Osteocyte (in vitro differentiated cells): Measurements from ENCODE around the gene ASMTL. TPM values are rescaled to one million over a fixed set of nuclear protein-coding genes. Genes with fewer than 3 reads are reported as not detected.

Experiments used
- DNase-seq: peaks from one replicate; pipeline ENCODE4 v3.0.0; 2021; ENCODE audit warnings: mixed read lengths; ENCODE audit not compliant: unreplicated experiment; ENCODE audit errors: extremely low spot score
- H3K27ac Mint-ChIP-seq: one replicate; pipeline ENCODE4 v1.8.0; 2021; ENCODE audit warnings: mild to moderate bottlenecking, mixed read lengths; ENCODE audit not compliant: unreplicated experiment
- H3K27me3 Mint-ChIP-seq: one replicate; pipeline ENCODE4 v1.8.0; 2021; ENCODE audit warnings: mixed read lengths; ENCODE audit not compliant: unreplicated experiment
- H3K36me3 Mint-ChIP-seq: one replicate; pipeline ENCODE4 v1.8.0; 2021; ENCODE audit warnings: mixed read lengths; ENCODE audit not compliant: unreplicated experiment
- H3K4me1 Mint-ChIP-seq: one replicate; pipeline ENCODE4 v1.8.0; 2021; ENCODE audit warnings: mixed read lengths; ENCODE audit not compliant: unreplicated experiment
- H3K4me3 Mint-ChIP-seq: one replicate; pipeline ENCODE4 v1.8.0; 2021; ENCODE audit warnings: mild to moderate bottlenecking, moderate library complexity, mixed read lengths; ENCODE audit not compliant: unreplicated experiment
- H3K9me3 Mint-ChIP-seq: one replicate; pipeline ENCODE4 v1.8.0; 2021; ENCODE audit warnings: mixed read lengths; ENCODE audit not compliant: unreplicated experiment
- total RNA-seq: library from RNA; stranded (reverse); gene quantifications from 2 replicates; pipeline ENCODE4 v1.2.1, GENCODE V29; 2021
- TF ChIP-seq, protein P1 (sequence below): fragments of 200-600 bp; sonication (generic); IDR thresholded peaks from 2 replicates; pipeline ENCODE4 v1.5.0; 2021; ENCODE audit warnings: antibody characterized with exemption, mild to moderate bottlenecking, moderate library complexity

Gene ASMTL
- total RNA-seq, 1 donor from 2014 or later = 33.3 TPM

DNA sequence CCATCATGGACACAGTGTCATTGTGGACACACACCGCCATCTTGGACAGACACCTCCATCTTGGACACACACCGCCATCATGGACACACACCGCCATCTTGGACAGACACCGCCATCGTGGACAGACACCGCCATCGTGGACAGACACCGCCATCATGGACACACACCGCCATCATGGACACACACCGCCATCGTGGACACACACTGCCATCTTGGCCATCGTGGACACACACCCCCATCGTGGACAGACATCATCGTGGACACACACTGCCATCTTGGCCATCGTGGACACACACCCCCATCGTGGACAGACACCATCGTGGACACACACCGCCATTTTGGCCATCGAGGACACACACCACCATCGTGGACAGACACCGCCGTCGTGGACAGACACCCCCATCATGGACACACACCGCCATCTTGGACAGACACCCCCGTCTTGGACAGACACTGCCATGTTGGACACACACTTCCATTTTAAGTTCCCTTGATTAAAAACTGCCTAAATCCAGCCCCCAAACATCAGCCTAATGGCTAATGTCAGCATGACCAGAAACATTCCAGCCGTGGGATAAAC is 9.1 kb downstream of the ASMTL start:
- Mint-ChIP-seq H3K27ac (no peak overlapping the region), H3K27me3 (no peaks in the 10 kb centered on the region), H3K4me1 (no peaks in the 10 kb centered on the region), H3K4me3 (no peak overlapping the region), H3K36me3 (peaks cover 20% of the 10 kb centered on the region), H3K9me3 (peaks cover 7% of the 10 kb centered on the region)
- peak; percentile 80 for DNase-seq
- TF ChIP-seq, protein P1, sequence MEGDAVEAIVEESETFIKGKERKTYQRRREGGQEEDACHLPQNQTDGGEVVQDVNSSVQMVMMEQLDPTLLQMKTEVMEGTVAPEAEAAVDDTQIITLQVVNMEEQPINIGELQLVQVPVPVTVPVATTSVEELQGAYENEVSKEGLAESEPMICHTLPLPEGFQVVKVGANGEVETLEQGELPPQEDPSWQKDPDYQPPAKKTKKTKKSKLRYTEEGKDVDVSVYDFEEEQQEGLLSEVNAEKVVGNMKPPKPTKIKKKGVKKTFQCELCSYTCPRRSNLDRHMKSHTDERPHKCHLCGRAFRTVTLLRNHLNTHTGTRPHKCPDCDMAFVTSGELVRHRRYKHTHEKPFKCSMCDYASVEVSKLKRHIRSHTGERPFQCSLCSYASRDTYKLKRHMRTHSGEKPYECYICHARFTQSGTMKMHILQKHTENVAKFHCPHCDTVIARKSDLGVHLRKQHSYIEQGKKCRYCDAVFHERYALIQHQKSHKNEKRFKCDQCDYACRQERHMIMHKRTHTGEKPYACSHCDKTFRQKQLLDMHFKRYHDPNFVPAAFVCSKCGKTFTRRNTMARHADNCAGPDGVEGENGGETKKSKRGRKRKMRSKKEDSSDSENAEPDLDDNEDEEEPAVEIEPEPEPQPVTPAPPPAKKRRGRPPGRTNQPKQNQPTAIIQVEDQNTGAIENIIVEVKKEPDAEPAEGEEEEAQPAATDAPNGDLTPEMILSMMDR = no peak

DNA sequence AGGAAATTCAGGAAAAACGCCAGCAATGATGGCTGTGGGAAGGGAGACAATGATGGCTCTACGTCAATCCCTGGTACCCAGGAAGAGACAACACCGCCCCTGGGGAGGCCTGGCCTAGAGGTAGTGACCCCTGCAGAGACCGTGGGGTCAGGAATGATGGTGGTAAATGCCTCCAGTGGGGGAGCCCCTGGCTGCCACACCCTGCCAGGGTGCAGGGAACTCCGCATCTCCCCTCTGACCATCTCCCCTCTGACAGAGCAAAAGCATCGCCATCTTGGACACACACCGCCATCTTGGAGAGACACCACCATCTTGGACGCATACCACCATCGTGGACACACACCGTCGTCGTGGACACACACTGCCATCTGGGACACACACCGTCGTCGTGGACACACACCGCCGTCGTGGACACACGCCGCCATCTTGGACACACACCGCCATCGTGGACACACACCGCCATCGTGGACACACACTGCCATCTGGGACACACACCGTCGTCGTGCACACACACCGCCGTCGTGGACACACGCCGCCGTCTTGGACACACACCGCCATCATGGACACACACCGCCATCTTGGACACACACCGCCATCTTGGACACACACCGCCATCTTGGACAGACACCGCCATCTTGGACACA is 9.9 kb downstream of the ASMTL start:
- no peak overlapping the region for H3K27ac Mint-ChIP-seq
- H3K9me3 Mint-ChIP-seq = peaks cover 7% of the 10 kb centered on the region
- H3K4me1 Mint-ChIP-seq = no peaks in the 10 kb centered on the region
- peak; percentile 77 for DNase-seq
- TF ChIP-seq, protein P1 = no peak
- no peak overlapping the region for H3K4me3 Mint-ChIP-seq
- no peaks in the 10 kb centered on the region for H3K27me3 Mint-ChIP-seq
- H3K36me3 Mint-ChIP-seq = peaks cover 16% of the 10 kb centered on the region

DNA sequence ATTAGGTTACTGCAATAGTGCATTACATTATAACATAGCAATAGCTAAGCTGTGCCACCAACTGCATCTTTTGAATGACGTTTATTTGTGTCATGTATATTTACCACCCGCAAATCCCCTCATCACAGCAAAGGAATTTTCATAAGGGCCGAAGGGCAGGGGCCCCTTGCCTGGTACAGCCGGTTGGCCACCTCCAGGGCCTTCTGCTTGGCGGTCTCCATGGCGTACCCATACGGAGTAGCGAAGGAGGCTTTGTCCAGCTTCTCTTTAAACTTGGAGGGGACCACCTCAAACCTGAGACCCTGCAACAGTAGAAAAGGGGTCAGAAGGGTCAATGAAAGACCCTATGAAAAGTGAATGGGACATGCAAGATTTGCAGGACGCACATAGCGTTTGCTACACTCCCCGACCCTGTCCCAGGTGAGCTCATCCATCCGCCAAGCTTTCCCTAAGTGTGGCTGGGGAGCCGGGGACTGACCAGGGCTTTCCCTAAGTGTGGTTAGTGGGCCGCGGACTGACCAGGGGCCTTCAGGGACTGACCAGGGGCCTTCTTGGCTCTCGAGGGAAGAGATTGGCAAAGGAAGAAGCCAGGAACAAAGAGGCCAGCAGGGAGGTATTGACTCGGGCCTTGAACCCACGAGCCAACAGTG is 10.6 kb downstream of the ASMTL start:
- Mint-ChIP-seq H3K27me3 (no peaks in the 10 kb centered on the region), H3K9me3 (peaks cover 7% of the 10 kb centered on the region), H3K36me3 (peaks cover 21% of the 10 kb centered on the region), H3K27ac (no peak overlapping the region), H3K4me3 (no peak overlapping the region), H3K4me1 (no peaks in the 10 kb centered on the region)
- DNase-seq = peak; percentile 73
- TF ChIP-seq, protein P1 = no peak

DNA sequence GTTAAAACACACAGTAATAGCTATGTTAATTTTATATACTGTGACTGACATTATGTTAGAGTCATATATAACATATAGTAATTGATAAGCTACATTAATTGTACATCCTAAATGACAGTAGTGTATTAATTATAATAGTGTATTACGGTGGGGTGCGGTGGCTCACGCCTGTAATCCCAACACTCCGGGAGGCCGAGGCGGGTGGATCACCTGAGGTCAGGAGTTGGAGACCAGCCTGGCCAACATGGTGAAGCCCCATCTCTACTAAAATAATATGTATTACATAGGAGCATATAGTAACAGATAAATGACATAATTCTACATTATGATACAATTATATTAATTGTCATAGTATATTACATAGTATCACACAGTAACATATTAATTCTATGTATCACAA is 12.2 kb downstream of the ASMTL start:
- Mint-ChIP-seq H3K36me3 (peaks cover 24% of the 10 kb centered on the region), H3K27me3 (no peaks in the 10 kb centered on the region), H3K9me3 (peaks cover 7% of the 10 kb centered on the region), H3K4me1 (no peaks in the 10 kb centered on the region), H3K27ac (no peak overlapping the region), H3K4me3 (no peak overlapping the region)
- peak; percentile 76 for DNase-seq
- TF ChIP-seq, protein P1 = no peak

DNA sequence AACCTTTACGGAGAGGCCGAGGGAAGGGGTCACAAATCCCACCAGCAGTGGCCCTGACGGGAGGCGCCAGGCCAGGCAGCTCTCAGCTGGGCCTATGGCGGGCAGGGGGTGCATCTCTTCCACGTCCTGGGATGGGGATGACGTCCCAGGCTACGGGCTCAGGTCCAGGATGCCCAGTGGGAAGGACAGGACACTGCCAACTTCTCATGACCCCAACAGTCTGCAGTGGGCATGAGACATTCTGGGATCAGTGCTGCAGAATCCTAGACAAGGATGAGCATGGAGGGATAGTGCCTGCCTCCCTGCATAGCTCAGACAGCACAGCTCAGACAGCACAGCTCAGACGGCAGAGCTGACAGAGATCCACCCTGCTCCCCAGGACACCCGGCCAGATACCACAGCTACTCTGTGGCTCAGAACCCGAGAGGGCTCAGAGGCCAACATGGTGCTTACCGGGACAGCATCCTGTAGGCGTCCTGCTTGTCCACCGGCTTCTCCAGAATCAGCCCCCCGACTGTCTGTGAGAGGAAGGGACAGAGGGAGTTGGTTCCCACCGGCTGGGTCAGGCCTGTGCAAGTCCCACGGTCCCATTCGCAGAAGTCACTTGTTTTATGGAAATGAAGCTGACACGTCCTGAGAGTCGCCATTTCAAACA is 17.3 kb downstream of the ASMTL start:
- Mint-ChIP-seq H3K9me3 (no peaks in the 10 kb centered on the region), H3K4me3 (no peak overlapping the region), H3K27ac (no peak overlapping the region), H3K4me1 (no peaks in the 10 kb centered on the region), H3K27me3 (no peaks in the 10 kb centered on the region), H3K36me3 (peaks cover 14% of the 10 kb centered on the region)
- TF ChIP-seq, protein P1 = no peak
- DNase-seq = no peak
